22Rv1 (cell line): ENCODE data around the gene CPLANE2.
"Not testable (repeated sequence)": the region's sequence is repeated elsewhere in the genome, so short reads cannot be mapped to it uniquely, and the experiment has no call there.

Source experiments
- H3K27ac ChIP-seq: fragments of 450-650 bp; 2 replicates; pipeline ENCODE4 v1.5.1; 2017
- ZFX ChIP-seq: fragments of 450-650 bp; IDR thresholded peaks from 2 replicates; pipeline ENCODE4 v1.6.1; 2017; ENCODE audit warnings: antibody characterized with exemption, borderline replicate concordance
- TF ChIP-seq, protein P1 (sequence below): fragments of 450-650 bp; IDR thresholded peaks from 2 replicates; pipeline ENCODE4 v1.5.1; 2017; ENCODE audit warnings: mild to moderate bottlenecking

CPLANE2 gene

DNA sequence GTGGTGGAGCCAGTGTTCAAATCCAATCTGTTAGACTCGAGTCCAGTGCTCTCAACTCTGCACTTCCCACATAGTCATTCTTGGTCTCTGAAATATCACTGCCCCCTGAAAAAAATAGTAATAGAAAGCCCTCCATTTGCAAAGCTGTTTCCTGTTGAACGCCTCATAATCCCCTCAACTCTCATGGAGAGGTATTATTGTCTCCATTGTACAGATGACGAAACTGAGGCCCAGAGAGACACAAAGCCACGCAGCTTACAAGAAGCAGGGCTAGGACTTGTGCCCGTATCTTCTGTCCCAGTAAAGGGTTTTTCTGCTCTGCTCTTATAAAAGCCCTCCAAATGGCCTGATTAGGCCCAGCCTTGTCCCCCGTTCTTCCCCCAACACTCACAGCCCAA, 18.3 kb downstream of the CPLANE2 start:
- TF ChIP-seq, protein P1, sequence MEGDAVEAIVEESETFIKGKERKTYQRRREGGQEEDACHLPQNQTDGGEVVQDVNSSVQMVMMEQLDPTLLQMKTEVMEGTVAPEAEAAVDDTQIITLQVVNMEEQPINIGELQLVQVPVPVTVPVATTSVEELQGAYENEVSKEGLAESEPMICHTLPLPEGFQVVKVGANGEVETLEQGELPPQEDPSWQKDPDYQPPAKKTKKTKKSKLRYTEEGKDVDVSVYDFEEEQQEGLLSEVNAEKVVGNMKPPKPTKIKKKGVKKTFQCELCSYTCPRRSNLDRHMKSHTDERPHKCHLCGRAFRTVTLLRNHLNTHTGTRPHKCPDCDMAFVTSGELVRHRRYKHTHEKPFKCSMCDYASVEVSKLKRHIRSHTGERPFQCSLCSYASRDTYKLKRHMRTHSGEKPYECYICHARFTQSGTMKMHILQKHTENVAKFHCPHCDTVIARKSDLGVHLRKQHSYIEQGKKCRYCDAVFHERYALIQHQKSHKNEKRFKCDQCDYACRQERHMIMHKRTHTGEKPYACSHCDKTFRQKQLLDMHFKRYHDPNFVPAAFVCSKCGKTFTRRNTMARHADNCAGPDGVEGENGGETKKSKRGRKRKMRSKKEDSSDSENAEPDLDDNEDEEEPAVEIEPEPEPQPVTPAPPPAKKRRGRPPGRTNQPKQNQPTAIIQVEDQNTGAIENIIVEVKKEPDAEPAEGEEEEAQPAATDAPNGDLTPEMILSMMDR: no peak
- no peak for TF ChIP-seq ZFX
- H3K27ac ChIP-seq: no peak overlapping the region

DNA sequence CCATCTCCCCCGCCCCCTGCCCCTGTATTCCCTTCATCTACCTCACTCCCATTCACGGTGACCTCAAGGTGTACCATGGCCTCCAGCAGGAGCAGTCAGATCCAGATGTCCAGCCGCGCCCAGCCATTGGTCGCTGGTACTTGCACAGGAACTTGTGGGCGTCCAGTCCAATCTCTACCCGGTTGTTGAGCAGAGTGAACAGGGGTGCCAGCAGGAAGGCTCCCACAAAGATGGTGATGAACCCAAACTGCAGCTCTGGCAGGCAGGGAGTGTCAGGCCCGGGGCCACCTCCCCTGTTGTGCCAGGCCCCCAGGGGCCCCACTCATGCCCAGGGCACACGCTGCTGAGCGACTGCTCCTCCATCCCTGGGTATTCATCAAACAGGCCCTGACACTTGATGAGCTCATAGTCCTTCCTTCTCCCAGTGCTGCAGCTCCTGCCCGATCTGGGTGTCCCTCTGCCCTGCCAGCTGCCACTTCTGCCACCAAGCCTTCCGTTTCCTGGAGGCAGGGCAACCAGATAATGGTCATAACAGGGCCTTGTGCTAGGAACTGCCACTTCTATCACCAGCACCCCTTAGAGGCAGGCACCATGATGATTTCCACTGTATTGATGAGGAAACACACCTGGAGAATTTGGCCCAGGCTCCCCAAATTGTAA, 18.8 kb downstream of the CPLANE2 start:
- H3K27ac ChIP-seq: no peak overlapping the region
- no peak for TF ChIP-seq ZFX
- TF ChIP-seq, protein P1: no peak

DNA sequence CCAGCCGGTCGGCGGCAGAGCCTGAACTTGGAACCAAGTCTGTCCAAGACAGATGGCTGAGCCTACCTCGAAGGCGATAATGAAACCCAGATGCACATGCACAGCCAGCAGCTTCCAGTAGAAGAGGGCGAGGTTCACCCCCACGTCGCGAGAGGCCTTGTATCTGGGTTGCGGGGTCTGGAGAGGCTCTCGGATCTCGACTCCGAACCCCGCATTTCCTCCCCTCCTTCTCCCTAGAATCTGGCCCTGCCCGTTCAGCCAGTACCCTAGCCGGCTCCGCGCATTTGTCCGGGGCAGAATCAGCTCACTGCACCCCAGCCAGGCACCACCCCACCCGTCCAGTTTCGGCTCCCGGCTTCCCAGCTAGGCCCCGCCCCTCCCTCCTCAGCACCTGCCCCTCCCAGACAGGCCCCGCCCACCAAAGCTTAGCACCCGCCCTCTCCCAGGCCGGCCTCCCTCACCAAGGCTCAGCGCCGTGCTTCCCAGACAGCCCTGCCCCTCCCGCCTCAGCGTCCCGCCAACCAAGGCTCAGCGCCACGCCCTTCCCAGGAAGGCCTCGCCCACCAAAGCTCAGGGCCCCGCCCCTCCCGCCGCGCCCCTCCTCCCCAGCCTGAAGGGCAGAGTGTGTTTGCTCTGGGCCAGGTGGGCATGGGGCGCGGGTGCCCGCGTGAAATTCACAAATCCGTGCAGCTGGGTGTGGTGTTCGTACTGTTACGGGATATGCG, 19.8 kb downstream of the CPLANE2 start:
- peak overlapping the region; percentile 25; the same call in 1 of the 2 replicates for H3K27ac ChIP-seq
- TF ChIP-seq, protein P1: no peak
- TF ChIP-seq ZFX: no peak

- peak overlapping the region; percentile 25; the same call in 1 of the 2 replicates for H3K27ac ChIP-seq
- TF ChIP-seq, protein P1: no peak
- no peak for TF ChIP-seq ZFX
Observed at GRCh38 chr1:16215882-16216753, 20.9 kb downstream of the CPLANE2 start.

GRCh38 chr1:16215240-16215639, 21.7 kb downstream of the CPLANE2 start:
- H3K27ac ChIP-seq: not testable (repeated sequence)

GRCh38 chr1:16213544-16213943, 23.4 kb downstream of the CPLANE2 start:
- not testable (repeated sequence) for H3K27ac ChIP-seq

DNA sequence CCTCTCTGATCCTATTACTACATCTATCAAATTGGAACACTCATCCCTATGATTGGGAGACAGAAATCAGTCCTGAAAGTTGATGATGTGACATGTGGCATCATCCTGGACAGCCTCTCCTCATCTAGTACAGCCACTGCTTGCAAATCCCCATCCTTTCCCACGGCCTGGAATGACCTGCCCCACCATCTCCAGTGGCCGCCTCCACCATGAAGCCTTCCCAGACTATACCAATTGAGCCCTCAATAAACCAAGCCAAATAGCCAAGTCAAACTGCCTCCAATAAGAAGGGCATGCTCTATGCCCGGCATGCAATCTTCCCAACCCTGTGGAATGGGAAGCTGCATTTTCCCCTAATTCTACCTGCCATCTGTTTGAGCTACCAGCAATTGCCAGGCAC, 24.0 kb downstream of the CPLANE2 start:
- H3K27ac ChIP-seq: no peak overlapping the region
- TF ChIP-seq, protein P1: no peak
- no peak for TF ChIP-seq ZFX
